Spleen (tissue), 7 donors: Measurements from ENCODE around the gene SPECC1.

Experiments used
- CTCF ChIP-seq, 11 experiments: fragments of 200-600 bp in 7 of 11; fragments of 450-650 bp in 4 of 11; sonication (generic) in 4 of 11; IDR thresholded peaks in 8 of 11; conservative IDR thresholded peaks in 3 of 11; 1 replicate in 7 of 11; 2 replicates in 4 of 11; pipeline versions ENCODE4 v1.4.0 to v1.8.0; 2016 to 2021; ENCODE audit warnings: antibody characterized with exemption in 11 of 11, inconsistent platforms in 4 of 11, mild to moderate bottlenecking in 1 of 11
- POLR2A ChIP-seq, 3 donors: fragments of 450-650 bp; IDR thresholded peaks; one replicate each; pipeline ENCODE4 v1.5.1; 2017; ENCODE audit warnings: antibody characterized with exemption in 3 of 3, mild to moderate bottlenecking in 1 of 3
- POLR2AphosphoS5 ChIP-seq, 3 donors: sonication (generic); formaldehyde crosslinking; IDR thresholded peaks; one replicate each; pipeline ENCODE4 v1.5.1; 2017; ENCODE audit warnings: antibody characterized with exemption in 3 of 3
- donor health status: DM: no; HTN: no; CAD: no; lungs with moderate emphysema.
- donor health status: DM: no; HTN: no; CAD: no.
- donor health status: DM: no; HTN: no; CAD: no.

GRCh38 chr17:20234276-20234675 is 225.1 kb downstream of the SPECC1 start:
- no peak for TF ChIP-seq POLR2AphosphoS5 (IDR thresholded peaks at IDR 0.05)
- no peak for TF ChIP-seq CTCF (IDR thresholded peaks at IDR 0.05 in 8 of 11, conservative IDR thresholded peaks at IDR 0.05 in 3 of 11)
- no peak for TF ChIP-seq POLR2A (IDR thresholded peaks at IDR 0.05)
